Endothelial cell of umbilical vein (primary cell): ENCODE data around the gene MECR. TPM values are rescaled to one million over a fixed set of nuclear protein-coding genes. Genes with fewer than 3 reads are reported as not detected.

Experiments
- BruUV-seq: library from RNA; stranded (reverse); fragments of 400-500 nt; replicated peaks from 2 replicates; lab custom pipeline; 2021; lab: Mats Ljungman, UMichigan
- CTCF ChIA-PET: fragments of 300-600, 350-600 bp; sonication (Branson Sonifier 250); formaldehyde crosslinking; loops from one replicate; lab custom pipeline; 2021; ENCODE audit warnings: antibody characterized with exemption, inconsistent platforms; lab: Charles Lee
- POLR2A ChIA-PET: fragments of 300-600, 350-600 bp; sonication (Branson Sonifier 250); formaldehyde crosslinking; loops from one replicate; lab custom pipeline; 2021; ENCODE audit warnings: antibody characterized with exemption, inconsistent platforms; lab: Charles Lee
- DNase-seq: peaks from one replicate; pipeline ENCODE4 v3.0.0-alpha.2; 2011; ENCODE audit warnings: low read depth, low spot score
- FAIRE-seq: peaks from 2 replicates; lab custom pipeline; 2011; peaks lifted over from hg19 to GRCh38; lab: Jason Lieb, UNC
- H2AFZ ChIP-seq: 2 replicates; pipeline ENCODE4 v1.6.0; 2012; ENCODE audit warnings: low read depth, low read length, control low read depth, inconsistent platforms
- H3K27ac ChIP-seq: 2 replicates; pipeline ENCODE4 v1.5.1; 2011; ENCODE audit warnings: low read depth, mild to moderate bottlenecking, control low read depth, low read length, moderate library complexity; ENCODE audit not compliant: insufficient read depth
- H3K27me3 ChIP-seq, 2 experiments: 2 replicates each; pipeline versions ENCODE4 v1.6.0 to v1.6.1; 2011; ENCODE audit warnings: low read length in 2 of 2, mixed read lengths in 1 of 2; ENCODE audit not compliant: control insufficient read depth in 2 of 2, insufficient read depth in 2 of 2
- H3K36me3 ChIP-seq, 2 experiments: 2 replicates in 1 of 2; 3 replicates in 1 of 2; pipeline ENCODE4 v1.5.1; 2011; ENCODE audit warnings: low read length in 2 of 2, mild to moderate bottlenecking in 1 of 2, moderate library complexity in 1 of 2; ENCODE audit not compliant: control insufficient read depth in 2 of 2, insufficient read depth in 2 of 2; ENCODE audit errors: extremely low read depth in 1 of 2
- H3K4me1 ChIP-seq: 3 replicates; pipeline ENCODE4 v1.5.1; 2011; ENCODE audit warnings: mild to moderate bottlenecking, low read length; ENCODE audit not compliant: control insufficient read depth, insufficient read depth; ENCODE audit errors: extremely low read depth
- H3K4me2 ChIP-seq: 2 replicates; pipeline ENCODE4 v1.6.1; 2011; ENCODE audit warnings: low read length, control low read depth, mixed read lengths; ENCODE audit not compliant: insufficient read depth
- H3K4me3 ChIP-seq, 3 experiments: fragments of 200-600 bp in 1 of 3; sonication (generic), shearing (Covaris generic) in 1 of 3; replicated peaks in 1 of 3; 2 replicates each; pipeline ENCODE4 v1.5.1; 2011 to 2016; ENCODE audit warnings: control low read depth in 3 of 3, low read length in 3 of 3, mild to moderate bottlenecking in 2 of 3, inconsistent platforms in 1 of 3, low read depth in 1 of 3, moderate library complexity in 1 of 3; ENCODE audit not compliant: insufficient read depth in 1 of 3
- H3K79me2 ChIP-seq: 2 replicates; pipeline ENCODE4 v1.6.0; 2012; ENCODE audit warnings: low read length, inconsistent platforms; ENCODE audit not compliant: control insufficient read depth, insufficient read depth
- H3K9ac ChIP-seq: replicated peaks from 2 replicates; pipeline ENCODE3; 2011; ENCODE audit warnings: low read length, control low read depth; ENCODE audit not compliant: insufficient read depth; ENCODE audit errors: extremely low read depth
- H3K9me1 ChIP-seq: replicated peaks from 3 replicates; pipeline ENCODE4 v1.6.0; 2011; ENCODE audit warnings: mild to moderate bottlenecking, low read length; ENCODE audit not compliant: control insufficient read depth, insufficient read depth; ENCODE audit errors: extremely low read depth
- H3K9me3 ChIP-seq: replicated peaks from 2 replicates; pipeline ENCODE4 v1.5.1; 2012; ENCODE audit warnings: low read length, inconsistent platforms; ENCODE audit not compliant: control insufficient read depth, insufficient read depth
- H4K20me1 ChIP-seq: replicated peaks from 2 replicates; pipeline ENCODE3; 2011; ENCODE audit warnings: mild to moderate bottlenecking, low read length; ENCODE audit not compliant: control insufficient read depth, insufficient read depth; ENCODE audit errors: extremely low read depth
- EZH2 ChIP-seq: IDR thresholded peaks from 2 replicates; pipeline ENCODE4 v1.6.1; 2012; ENCODE audit warnings: borderline replicate concordance, low read depth, mild to moderate bottlenecking, moderate library complexity, low read length, inconsistent platforms; ENCODE audit not compliant: severe bottlenecking
- FOS ChIP-seq: IDR thresholded peaks from 2 replicates; pipeline ENCODE4 v1.6.1; 2011; ENCODE audit warnings: mild to moderate bottlenecking, low read length, moderate library complexity, borderline replicate concordance; ENCODE audit not compliant: insufficient read depth
- GATA2 ChIP-seq: IDR thresholded peaks from 2 replicates; pipeline ENCODE4 v1.7.0; 2011; ENCODE audit warnings: low read depth, mild to moderate bottlenecking, moderate library complexity, mixed read lengths, low read length; ENCODE audit not compliant: insufficient read length, insufficient read depth
- JUN ChIP-seq: IDR thresholded peaks from 2 replicates; pipeline ENCODE4 v1.6.1; 2011; ENCODE audit warnings: borderline replicate concordance, low read depth; ENCODE audit not compliant: insufficient read length, insufficient read depth
- POLR2A ChIP-seq: IDR thresholded peaks from 2 replicates; pipeline ENCODE4 v1.6.1; 2012; ENCODE audit warnings: low read depth, mild to moderate bottlenecking, control low read depth, low read length
- POLR2AphosphoS5 ChIP-seq: IDR thresholded peaks from 2 replicates; pipeline ENCODE4 v1.6.1; 2012; ENCODE audit warnings: low read depth, mild to moderate bottlenecking, control low read depth, low read length, moderate library complexity; ENCODE audit not compliant: insufficient read depth
- dilution Hi-C: fragments of 300-500 bp; cut with MboI; formaldehyde crosslinking; loops from one replicate; pipeline ENCODE4 v1.15.0; 2019; ENCODE audit warnings: low sequenced_read_pairs; ENCODE audit not compliant: extremely low pct_ligation_motif_present
- intact Hi-C: fragments of 100-400 bp; cut with micrococcal nuclease; formaldehyde crosslinking; loops from one replicate; pipeline ENCODE4 v1.10.0; 2022
- polyA plus RNA-seq, 4 experiments: library from polyadenylated mRNA; depleted of rRNA in 3 of 4; stranded (reverse) in 3 of 4; unstranded in 1 of 4; fragments of >200 nt; gene quantifications; 2 replicates each; pipeline versions ENCODE4 v1.2.1 to v1.2.3, GENCODE V29; 2011 to 2012; ENCODE audit warnings: missing spikeins in 1 of 4
- total RNA-seq: library from RNA; stranded (reverse); gene quantifications from 2 replicates; pipeline ENCODE4 v1.2.3, GENCODE V29; 2021
- TF ChIP-seq, protein P1 (sequence below), 2 donors: IDR thresholded peaks; 1 replicate in 1 of 2; 2 replicates in 1 of 2; pipeline ENCODE4 v1.5.1; 2011; ENCODE audit warnings: low read length in 2 of 2, mild to moderate bottlenecking in 2 of 2, moderate library complexity in 2 of 2, control low read depth in 1 of 2, inconsistent platforms in 1 of 2, low read depth in 1 of 2; ENCODE audit not compliant: insufficient read depth in 1 of 2; ENCODE audit errors: extremely low read depth in 1 of 2
- TF ChIP-seq, protein P2 (sequence below): IDR thresholded peaks from 2 replicates; pipeline ENCODE4 v1.6.1; 2011; ENCODE audit not compliant: insufficient read depth, insufficient read length

Gene MECR
- total and polyA plus RNA-seq, 2 donors (not counting 3 experiments of a cell fraction or from before 2014, with no cell fraction given): 24.6 to 30.1 TPM

DNA sequence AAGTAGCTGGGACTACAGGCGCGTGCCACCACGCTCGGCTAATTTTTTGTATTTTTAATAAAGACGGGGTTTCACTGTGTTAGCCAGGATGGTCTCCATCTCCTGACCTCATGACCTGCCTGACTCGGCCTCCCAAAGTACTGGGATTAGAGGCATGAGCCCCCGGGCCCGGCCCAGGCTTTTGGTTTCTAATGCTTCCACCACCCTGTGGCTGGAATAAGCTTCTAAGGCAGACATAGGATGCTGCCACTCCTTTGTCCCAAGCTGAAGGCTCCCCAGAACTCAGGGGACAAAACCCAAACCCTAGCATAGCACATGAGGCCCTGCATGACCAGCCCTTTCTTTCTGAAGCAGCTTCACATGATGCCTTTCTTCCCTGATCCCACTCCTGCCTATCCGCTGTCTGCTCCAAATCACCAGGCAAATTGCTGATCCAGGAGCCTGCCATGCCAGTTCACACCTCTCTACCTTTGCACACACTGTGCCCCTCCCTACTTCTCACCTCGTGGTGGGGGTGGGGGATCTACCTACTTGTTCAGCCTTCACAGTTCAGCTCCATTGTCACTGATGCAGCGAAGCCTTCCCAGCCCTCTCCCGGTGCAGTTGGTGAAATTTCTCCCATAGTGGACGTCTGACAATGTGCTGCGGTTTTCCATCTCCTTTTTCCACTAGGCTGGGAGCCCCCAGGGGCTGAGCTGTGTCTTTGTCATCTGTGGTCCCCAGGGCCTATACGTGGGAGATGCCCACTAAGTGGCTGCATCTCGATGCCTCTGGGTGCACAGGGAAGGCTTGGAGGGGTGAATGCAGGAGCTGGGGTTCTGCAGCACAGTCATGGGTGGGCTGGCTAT, 12.5 kb upstream of the MECR start:
- no peak for FAIRE-seq
- TF ChIP-seq FOS: no peak
- no peak for TF ChIP-seq EZH2
- TF ChIP-seq GATA2: no peak
- no peak for TF ChIP-seq JUN
- TF ChIP-seq POLR2A: no peak
- TF ChIP-seq, protein P1, sequence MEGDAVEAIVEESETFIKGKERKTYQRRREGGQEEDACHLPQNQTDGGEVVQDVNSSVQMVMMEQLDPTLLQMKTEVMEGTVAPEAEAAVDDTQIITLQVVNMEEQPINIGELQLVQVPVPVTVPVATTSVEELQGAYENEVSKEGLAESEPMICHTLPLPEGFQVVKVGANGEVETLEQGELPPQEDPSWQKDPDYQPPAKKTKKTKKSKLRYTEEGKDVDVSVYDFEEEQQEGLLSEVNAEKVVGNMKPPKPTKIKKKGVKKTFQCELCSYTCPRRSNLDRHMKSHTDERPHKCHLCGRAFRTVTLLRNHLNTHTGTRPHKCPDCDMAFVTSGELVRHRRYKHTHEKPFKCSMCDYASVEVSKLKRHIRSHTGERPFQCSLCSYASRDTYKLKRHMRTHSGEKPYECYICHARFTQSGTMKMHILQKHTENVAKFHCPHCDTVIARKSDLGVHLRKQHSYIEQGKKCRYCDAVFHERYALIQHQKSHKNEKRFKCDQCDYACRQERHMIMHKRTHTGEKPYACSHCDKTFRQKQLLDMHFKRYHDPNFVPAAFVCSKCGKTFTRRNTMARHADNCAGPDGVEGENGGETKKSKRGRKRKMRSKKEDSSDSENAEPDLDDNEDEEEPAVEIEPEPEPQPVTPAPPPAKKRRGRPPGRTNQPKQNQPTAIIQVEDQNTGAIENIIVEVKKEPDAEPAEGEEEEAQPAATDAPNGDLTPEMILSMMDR (IDR thresholded peaks at IDR 0.05; ENCODE audit: extremely low read depth in 1 of 2, insufficient read depth in 1 of 2, low read depth in 1 of 2, low read length in 2 of 2): no peak
- TF ChIP-seq, protein P2, sequence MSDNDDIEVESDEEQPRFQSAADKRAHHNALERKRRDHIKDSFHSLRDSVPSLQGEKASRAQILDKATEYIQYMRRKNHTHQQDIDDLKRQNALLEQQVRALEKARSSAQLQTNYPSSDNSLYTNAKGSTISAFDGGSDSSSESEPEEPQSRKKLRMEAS: no peak
- TF ChIP-seq POLR2AphosphoS5: no peak
- Histone ChIP-seq H3K79me2 (no peaks in the 10 kb centered on the region), H4K20me1 (no peaks in the 10 kb centered on the region), H3K36me3 (no peaks in the 10 kb centered on the region), H3K4me2 (no peak overlapping the region), H3K4me3 (no peak overlapping the region), H2AFZ (no peak overlapping the region), H3K27me3 (peaks cover 15 to 18% of the 10 kb centered on the region in 2 experiments), H3K9me1 (no peaks in the 10 kb centered on the region), H3K4me1 (no peaks in the 10 kb centered on the region), H3K27ac (no peak overlapping the region), H3K9ac (no peak overlapping the region), H3K9me3 (no peaks in the 10 kb centered on the region)
- CTCF ChIA-PET: interaction anchor here (1.2 to 3.6 kb wide), 3 partner anchors 88 to 1465 kb away, joined by 3 to 24 read pairs (median 5); no protein-coding TSS in a partner anchor
- DNase-seq: no peak
- dilution Hi-C loops (loop anchor here (25.0 kb wide), 1 partner anchor 844 kb away; no protein-coding TSS in a partner anchor), intact Hi-C loops (no loop called here)
- POLR2A ChIA-PET: no interaction called here
- no TSS peak for BruUV-seq
